NCI-H2171 treated with DMSO at 0.1 percent for 48 hours (cell line): ENCODE results near the gene WDR62.

ENCODE experiments used
- DNase-seq: peaks from one replicate; lab custom pipeline; 2025; lab: John Stamatoyannopoulos, UW

The WDR62 gene

DNA sequence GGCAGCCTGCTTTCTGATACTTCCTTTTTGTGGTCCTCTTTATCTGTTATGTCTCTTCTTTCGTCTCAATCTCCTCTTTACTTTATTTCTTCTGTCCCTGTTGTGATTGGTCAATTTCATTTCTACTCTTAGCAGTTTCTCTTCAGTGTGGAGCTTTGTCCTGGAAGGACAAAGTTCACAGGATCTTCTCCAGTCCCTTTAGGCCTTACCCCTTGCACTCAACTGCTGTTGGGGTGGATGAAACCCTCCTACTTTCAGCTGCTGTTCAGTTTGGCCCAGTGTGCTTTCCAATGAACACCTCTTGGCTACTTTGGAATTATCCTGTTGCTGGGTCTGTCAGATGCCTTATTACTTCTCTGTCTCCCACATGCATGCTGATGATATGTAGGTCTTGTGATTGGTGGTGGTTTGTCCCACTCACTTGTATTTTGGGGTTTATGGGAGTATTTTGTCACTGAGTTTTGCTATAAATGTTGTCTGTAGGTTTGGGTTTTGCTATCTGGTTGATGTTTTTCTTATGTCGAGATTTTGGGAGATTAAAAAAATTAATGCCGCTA, 24.8 kb downstream of the WDR62 start:
- DNase-seq: no peak

DNA sequence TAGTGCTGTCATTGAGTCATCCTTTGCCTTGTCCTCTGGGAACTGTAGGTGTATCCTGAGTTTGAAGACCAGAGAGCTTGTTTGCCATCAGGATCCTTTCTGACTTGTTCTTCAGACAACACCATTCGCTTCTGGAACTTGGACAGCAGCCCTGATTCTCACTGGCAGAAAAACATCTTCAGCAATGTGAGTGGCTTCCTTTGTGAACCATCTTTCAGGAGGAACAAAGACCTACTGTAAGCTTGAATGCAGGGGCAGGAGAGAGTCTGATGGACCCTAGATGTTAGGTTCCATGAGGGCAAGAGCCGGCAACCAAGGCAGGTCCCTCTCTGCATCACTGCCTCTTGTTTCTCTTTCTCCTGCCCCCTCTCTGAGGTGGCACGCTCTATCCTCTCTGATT, 26.7 kb downstream of the WDR62 start:
- DNase-seq: no peak

DNA sequence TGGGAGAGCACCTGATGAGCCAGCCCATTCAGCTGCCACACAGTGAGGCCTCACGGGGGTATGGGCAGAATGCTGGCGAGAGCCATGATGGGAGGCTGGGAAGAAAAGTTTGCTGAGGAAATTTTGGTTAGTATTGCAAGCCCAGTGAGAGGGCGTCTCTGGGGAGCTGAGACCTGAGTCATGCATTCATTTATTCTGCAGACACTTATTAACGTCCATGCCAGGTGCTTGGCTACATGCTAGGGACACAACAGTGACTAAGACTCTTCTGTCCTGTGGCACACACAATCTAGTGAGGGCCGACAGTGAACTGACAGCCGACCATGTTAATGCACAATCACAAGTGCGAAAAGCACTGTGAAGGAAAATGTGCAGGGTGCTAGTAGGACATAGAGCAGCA, 27.2 kb downstream of the WDR62 start:
- DNase-seq: no peak

DNA sequence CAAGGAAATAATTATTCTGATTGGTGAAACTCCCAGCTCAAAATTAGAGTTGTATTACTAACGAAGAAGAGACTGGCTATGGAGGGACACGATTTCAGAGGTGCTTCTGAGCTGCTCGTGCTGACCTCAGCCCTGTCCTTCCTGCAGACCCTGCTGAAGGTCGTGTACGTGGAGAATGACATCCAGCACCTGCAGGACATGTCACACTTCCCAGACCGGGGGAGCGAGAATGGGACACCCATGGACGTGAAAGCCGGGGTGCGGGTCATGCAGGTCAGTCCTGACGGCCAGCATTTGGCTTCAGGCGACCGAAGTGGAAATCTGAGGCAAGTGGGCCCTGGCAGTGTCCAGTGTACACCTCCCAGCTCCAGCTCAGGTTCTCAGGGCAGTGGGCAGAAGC, 28.2 kb downstream of the WDR62 start:
- no peak for DNase-seq

DNA sequence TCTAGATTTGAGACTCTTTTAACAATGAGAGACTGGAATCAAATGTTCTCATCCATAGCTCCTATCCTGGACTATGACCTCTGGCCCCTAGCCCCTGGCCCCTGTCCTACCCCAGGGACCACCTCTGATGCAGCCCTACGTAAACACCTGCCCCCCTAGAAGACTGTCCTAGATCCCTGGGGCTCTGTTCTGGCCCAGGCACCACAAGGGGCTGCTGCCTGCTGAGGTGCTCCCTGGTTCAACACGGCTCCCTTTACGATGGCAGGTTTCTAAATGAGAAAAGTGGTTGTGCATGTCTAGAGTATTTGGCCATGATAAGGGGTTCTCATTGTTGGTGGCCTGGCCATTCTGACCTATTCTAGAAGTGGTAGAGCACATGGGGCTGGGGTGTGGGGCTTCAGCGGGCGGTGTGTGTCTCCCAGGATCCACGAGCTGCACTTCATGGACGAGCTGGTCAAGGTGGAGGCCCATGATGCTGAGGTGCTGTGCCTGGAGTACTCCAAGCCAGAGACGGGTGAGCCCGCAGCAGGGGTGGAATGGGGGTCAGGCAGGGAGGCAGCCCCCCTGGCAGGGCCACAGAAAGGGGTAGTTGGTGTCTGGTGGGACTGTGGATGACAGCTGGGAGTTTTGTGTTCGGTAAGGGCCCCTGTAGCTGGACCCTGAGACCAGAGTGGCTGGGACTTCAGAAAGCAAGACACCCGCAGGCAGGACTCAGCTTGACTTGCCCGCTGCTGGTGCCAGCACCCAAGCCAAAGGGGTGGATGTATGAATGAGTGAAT, 29.7 kb downstream of the WDR62 start:
- no peak for DNase-seq

DNA sequence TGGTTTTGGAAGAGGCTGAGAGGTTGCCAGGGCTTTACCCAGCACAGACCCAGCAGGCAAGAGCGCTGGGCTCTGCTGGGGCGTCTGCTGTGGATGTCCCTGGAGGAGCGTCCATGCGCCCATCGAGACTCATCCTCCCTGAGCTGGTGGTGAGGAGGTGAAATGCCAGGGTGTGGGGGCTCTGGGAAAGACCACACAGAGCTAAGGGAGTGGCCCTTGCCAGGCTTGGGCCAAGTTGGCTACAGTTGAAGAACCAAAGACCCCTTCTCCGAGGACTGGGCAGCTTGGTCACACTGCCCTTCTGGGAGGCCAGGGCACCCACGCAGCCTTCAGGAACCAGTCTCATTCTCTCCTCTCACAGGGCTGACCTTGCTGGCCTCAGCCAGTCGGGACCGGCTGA, 31.6 kb downstream of the WDR62 start:
- DNase-seq: no peak

DNA sequence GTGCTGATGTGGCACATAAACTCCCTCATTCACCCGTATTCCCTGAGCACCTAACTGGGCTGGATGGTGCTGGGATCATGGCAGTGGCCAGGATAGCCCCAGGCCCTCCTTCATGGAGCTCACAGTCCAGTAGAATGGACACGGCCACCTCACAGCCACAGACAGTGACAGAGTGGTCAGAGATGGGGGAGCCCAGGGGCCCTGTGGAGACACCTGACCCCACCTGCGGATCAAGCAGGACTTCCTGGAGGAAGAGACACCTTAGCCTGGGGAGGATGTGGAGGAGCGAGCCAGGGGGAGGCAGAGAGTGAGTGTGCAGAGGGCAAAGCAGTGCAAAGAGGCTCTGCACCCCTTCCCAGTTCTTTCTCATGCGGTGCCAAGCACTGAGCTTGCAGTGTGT, 35.1 kb downstream of the WDR62 start:
- no peak for DNase-seq

DNA sequence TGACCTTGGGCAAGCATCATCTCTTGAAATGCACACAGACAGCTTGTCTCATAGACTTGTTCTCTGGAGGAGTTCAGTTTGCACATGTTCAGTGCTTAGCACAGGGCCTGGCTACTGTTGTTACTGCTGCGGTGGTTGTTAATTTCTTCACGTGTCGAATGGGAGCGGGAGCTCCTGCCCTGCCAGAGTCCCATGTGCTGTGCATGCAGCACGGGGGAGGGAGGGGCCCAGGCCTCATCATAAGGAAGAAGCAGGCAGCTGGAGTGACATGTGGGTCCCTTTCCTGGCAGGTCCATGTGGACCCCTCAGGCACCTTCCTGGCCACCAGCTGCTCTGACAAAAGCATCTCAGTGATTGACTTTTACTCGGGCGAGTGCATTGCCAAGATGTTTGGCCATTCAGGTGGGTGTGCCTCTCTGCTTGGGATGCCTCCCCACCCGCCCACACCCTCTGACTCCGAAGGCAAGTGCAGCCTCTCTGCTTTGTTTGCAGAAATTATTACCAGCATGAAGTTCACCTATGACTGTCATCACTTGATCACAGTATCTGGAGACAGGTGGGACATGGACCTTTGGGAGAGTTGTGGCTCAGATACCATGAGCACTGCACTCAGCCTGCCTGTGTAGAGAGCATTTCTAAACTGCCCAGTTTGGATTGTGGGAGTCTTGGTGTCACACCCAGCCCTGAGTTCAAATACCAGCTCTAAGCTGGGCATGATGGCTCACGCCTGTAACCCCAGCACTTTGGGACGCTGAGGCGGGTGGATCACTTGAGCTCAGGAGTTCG, 36.4 kb downstream of the WDR62 start:
- DNase-seq: no peak

DNA sequence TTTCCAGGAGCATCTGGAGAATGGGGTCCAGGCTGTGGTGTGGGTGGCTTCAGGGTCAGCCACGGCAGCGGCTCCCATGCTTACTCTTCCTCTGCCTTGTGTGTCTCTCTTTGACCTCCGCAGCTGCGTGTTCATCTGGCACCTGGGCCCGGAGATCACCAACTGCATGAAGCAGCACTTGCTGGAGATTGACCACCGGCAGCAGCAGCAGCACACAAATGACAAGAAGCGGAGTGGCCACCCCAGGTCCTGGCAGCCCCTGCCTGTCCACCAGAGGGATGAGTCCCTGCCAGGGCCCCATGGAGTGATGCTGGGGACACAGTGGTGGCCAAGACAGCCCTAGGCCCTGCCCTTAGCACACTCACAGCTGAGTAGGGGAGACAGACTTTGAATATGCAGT, 37.9 kb downstream of the WDR62 start:
- no peak for DNase-seq

DNA sequence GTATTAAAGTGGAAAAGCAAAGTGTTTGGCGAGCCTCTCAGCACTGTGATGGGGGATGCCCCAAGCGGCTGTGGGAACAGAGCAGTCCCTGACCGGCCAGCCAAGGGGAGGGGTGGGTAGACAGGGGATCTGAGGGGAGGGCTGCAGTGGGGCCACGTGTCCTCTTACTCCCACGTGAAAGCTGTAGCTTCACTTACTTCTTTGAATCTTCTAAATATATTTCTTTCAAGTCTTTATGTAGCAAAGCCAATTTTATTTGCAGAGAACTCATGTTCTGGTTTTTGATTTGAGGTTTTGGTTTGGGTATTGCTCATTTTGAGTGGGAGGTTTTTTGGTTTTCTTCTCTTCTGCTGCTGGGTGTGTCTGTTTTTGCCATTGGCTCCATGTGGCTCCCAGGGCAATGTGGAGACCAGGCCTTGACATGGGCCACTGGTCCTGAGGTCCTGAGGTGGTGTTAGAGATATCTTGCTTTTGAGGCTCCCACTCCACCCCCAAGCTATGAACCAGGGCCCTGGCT, 38.5 kb downstream of the WDR62 start:
- DNase-seq: no peak

DNA sequence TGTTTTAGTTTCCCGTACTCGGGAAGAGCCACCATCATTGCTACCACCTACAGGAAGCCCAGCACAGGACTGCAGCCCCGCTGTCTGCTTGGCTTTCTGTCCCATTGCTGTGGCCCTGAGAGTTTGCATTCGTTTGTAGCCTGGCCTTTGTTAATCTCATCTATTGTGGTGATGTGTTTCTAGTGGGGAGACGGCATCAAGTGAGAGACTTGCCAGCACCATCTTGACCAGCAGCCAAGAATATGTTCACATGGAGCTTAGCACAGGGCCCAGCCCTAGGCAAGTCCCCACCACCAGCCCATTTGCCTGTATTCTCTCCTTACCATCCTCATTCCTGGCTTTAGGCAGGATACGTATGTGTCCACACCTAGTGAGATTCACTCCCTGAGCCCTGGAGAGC, 39.0 kb downstream of the WDR62 start:
- DNase-seq: no peak

DNA sequence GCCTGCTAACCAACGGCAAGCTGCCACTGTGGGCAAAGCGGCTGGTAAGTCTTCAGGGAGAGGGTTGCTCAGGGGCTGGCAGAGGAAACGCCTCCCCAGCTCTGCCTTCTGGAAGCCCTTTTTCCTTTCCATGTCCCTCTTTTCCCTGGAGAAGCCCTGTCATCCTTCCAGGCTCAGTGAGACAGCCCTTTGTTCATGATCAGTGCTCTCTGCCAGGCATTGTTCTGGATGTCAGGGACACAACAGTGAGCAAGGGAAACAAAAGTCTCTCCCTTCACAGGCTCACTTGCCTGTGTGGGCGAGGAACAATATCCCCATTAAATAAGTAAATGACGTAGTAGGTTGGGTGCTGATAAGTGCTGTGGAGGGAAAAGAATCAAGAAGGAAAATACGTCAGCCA, 42.3 kb downstream of the WDR62 start:
- no peak for DNase-seq

DNA sequence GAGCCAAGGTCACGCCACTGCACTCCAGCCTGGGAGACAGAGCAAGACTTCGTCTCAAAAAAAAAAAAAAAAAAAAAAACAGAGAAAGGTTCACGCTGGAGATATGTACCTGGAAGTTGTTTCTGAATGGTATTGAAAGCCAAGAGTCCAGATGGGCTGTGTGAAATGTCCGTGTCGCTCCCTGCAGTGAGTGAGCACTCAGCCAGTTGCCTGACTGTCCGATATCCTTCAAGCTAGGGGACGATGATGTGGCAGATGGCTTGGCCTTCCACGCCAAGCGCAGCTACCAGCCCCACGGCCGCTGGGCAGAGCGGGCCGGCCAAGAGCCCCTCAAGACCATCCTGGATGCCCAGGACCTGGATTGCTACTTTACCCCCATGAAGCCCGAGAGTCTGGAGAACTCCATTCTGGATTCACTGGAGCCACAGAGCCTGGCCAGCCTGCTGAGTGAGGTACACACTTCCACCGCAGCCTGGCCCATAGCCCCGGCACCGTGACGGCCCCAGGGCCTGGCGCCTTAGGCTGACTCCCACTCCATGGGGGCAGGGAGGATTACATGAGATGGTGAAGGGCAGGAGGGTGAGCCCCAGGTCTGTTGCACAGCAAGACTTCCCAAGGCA, 44.6 kb downstream of the WDR62 start:
- DNase-seq: no peak

DNA sequence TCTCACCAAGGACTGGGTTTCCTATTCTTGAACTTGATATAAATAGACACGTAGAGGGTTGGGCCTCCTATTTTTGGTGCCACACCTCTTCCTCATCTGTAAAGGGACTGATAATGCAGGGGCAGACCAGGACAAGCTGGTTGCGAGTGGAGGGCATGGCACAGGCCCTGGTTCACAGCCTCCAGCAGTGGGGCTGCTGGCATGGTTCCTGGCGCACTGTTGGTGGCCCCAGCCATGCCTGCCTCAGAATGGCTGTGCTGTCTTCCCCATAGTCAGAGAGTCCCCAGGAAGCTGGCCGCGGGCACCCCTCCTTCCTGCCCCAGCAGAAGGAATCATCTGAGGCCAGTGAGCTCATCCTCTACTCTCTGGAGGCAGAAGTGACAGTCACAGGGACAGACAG, 45.8 kb downstream of the WDR62 start:
- DNase-seq: no peak

DNA sequence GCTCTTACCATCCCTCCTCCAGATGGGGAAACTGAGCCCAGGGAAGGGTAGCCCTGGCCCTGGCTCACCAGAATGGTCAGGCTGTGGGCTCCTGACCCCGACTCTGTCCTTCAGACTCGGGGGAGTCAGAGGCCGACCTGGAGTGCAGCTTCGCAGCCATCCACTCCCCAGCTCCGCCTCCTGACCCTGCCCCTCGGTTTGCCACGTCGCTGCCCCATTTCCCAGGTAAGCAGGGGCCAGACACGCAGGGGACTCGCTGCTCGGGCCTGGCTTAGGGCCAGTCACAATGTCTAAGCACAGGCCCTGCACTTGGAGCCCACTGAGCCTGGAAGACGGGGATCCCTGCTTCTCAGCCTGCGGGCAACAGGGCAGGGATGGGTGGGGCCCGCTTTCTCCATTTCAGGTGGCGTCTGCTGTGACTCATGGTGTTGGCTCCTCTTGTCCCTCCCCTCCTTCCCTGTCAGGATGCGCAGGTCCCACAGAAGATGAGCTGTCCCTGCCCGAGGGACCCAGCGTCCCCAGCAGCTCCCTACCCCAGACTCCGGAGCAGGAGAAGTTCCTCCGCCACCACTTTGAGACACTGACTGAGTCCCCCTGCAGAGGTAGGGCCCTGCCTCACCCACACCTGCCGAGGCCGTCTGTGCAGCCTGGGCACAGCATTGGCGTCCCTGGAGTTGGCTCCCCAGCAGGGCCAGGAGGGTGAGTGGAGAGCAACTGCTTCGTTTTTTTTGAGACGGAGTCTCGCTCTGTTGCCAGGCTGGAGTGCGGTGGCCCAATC, 47.0 kb downstream of the WDR62 start:
- DNase-seq: no peak

DNA sequence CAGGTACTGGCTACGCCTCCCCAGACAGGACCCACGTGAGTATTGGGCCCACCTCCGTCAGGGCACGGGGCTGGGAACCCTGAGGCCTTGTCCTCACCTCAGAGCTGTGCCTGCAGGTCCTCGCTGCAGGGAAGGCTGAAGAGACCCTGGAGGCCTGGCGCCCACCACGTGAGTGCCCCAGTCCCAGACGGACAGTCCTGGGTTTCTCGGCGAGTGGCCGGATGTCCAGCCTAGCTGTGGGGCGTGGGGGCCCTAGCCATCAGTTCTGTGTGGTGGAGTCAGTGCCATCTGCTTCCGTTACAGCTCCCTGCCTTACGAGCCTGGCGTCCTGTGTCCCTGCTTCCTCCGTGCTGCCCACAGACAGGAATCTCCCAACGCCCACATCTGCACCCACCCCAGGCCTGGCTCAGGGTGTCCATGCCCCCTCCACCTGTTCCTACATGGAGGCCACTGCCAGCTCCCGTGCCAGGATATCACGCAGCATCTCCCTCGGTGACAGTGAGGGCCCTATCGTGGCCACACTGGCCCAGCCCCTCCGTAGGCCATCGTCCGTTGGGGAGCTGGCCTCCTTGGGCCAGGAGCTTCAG, 48.4 kb downstream of the WDR62 start:
- no peak for DNase-seq

DNA sequence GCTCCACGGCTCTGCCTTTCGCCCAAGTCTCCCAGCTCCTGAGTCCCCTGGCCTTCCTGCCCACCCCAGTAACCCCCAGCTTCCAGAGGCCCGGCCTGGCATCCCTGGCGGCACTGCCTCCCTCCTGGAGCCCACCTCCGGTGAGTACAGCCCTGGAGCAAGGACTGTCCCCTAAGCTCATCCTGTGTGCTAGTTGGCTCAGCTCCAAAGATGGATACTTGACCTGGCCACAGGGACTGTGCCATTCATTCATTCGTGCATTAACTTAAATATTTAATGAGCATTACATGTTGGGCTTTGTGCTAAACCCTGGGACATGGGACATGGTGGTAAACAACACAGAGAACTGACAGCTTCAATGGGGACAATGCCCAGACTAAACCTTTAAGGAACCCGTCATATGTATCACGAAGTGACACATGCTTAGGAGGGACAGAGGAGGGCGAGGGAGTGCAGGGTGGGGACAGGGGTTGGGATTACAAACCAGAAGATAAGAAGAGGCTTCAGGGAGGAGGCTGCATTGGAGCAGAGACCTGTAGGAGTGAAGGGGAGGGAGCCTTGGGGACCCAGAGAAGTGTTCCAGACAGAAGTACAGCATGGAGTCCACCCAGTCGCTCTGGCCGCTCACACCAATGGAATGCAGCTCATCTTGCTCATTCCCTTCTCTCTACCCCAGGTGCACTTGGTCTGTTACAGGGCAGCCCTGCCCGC, 49.3 kb downstream of the WDR62 start:
- DNase-seq: no peak

DNA sequence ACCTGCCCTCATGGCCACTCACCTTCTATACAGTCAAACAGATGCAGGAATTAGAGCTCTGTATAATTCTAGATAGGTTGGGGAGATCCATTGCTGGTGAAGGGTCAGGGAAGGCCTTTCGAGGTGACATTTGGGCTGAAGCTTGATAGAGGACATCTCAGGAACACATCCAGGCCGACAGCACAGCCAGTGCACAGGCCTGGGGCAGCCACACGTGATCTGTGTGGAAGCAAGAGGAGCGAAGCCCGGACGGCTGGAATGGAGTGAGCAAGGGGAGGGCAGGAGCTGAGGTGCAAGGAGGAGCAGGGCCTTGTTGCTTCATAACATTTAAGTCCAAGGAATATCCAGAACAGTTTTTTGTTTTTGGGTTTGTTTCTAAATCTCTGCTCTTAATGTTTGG, 51.7 kb downstream of the WDR62 start:
- DNase-seq: no peak

DNA sequence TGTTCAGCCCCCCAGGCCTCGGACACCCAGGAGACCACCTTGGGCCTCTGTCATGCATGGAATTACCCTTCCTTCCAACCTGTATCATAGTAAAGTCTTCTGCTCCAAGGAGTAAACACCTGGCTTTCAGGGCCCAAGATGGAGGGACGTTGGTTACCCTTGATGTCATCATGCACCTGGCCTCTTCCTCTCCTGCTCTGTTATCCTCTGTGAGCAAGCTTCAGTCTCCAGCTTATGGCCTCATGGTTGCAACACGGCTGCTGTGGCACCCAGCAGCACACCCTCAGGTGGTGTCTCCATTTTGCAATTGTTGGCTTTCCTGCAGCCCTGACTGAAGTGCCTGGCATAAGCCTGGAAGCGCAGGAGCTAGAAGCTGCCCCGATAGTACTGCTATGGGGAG, 52.3 kb downstream of the WDR62 start:
- no peak for DNase-seq

DNA sequence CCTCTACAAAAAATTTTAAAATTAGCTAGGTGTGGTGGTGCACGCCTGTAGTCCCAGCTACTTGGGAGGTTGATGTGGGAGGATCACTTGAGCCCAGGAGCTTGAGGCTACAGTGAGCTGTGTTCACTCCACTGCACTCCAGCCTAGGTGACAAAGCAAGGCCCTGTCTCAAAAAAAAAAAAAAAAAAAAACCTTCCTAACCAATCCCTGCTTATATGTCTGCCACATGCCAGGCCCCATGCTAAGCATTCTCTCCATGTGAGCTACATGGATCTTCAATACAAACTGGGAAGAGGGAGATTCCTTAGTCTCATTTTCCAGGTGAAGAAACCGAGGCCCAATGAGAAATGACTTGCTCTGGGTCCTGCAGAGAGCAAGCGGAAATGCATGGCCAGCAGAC, 54.0 kb downstream of the WDR62 start:
- no peak for DNase-seq
